Measurements from ENCODE around the gene CD300LG. TPM values are rescaled to one million over a fixed set of nuclear protein-coding genes. Genes with fewer than 3 reads are reported as not detected.
"Not testable (repeated sequence)": the region's sequence is repeated elsewhere in the genome, so short reads cannot be mapped to it uniquely, and the experiment has no call there.

The CD300LG gene
- total and polyA plus RNA-seq, 12 donors: 0.78 to 7.3 (median 2.4) TPM

GRCh38 chr17:43841282-43841681 lies 5.7 kb upstream of the CD300LG start:
- DNase-seq: no peak
- H3K4me1 ChIP-seq (replicated peaks in 1 of 2): peaks cover 0 to 9% of the 10 kb centered on the region in 2 donors
- H3K27me3 ChIP-seq: peaks cover 6% of the 10 kb centered on the region
- H3K27ac ChIP-seq: peak overlapping the region in 1 of 5 donors; percentile 25
- intact Hi-C loops (cut with DNase I): loop anchor here (10.0 kb wide), 2 partner anchors 76 to 146 kb away; no protein-coding TSS in a partner anchor
- WGBS, 4 donors: 50 to 60% (median 51%) methylated on average over 4 of the region's 4 CpGs
- no peak overlapping the region for H3K4me3 ChIP-seq
- H3K9me3 ChIP-seq (replicated peaks in 1 of 3): no peaks in the 10 kb centered on the region
- TF ChIP-seq POLR2A (IDR thresholded peaks at IDR 0.05) (no peak), CTCF (IDR thresholded peaks at IDR 0.05) (no peak)
- H3K36me3 ChIP-seq (replicated peaks in 1 of 2): no peaks in the 10 kb centered on the region

- not testable (repeated sequence) for H3K9me3 ChIP-seq (replicated peaks in 1 of 3); H3K4me1 ChIP-seq (replicated peaks in 1 of 2); DNase-seq; H3K4me3 ChIP-seq; H3K36me3 ChIP-seq (replicated peaks in 1 of 2); H3K27me3 ChIP-seq
- 81 to 83% (median 82%) methylated on average over 31 to 53 of the region's 54 CpGs for WGBS, 4 donors
- H3K27ac ChIP-seq: peak overlapping the region in 1 of 5 donors; percentile 15
- intact Hi-C loops (cut with DNase I): loop anchor here (10.0 kb wide), 2 partner anchors 78 to 148 kb away; no protein-coding TSS in a partner anchor
Observed at GRCh38 chr17:43842091-43842974, 4.6 kb upstream of the CD300LG start.

- intact Hi-C loops (cut with DNase I): loop anchor here (10.0 kb wide), 2 partner anchors 78 to 148 kb away; no protein-coding TSS in a partner anchor
- Histone ChIP-seq H3K27me3 (no peaks in the 10 kb centered on the region), H3K27ac (no peak overlapping the region), H3K4me3 (no peak overlapping the region), H3K4me1 (replicated peaks in 1 of 2) (peaks cover 0 to 9% of the 10 kb centered on the region in 2 donors), H3K36me3 (replicated peaks in 1 of 2) (no peaks in the 10 kb centered on the region), H3K9me3 (replicated peaks in 1 of 3) (no peaks in the 10 kb centered on the region)
- TF ChIP-seq POLR2A (IDR thresholded peaks at IDR 0.05) (no peak), CTCF (IDR thresholded peaks at IDR 0.05) (no peak)
- DNase-seq: no peak
- 63 to 71% (median 63%) methylated on average over 5 to 7 of the region's 7 CpGs for WGBS, 4 donors
Observed at GRCh38 chr17:43842975-43843325, 4.0 kb upstream of the CD300LG start.

- intact Hi-C loops (cut with DNase I): loop anchor here (10.0 kb wide), 2 partner anchors 79 to 149 kb away; no protein-coding TSS in a partner anchor
- Histone ChIP-seq H3K36me3 (replicated peaks in 1 of 2) (no peaks in the 10 kb centered on the region), H3K27me3 (no peaks in the 10 kb centered on the region), H3K4me3 (no peak overlapping the region), H3K4me1 (replicated peaks in 1 of 2) (peaks cover 0 to 9% of the 10 kb centered on the region in 2 donors), H3K27ac (no peak overlapping the region), H3K9me3 (replicated peaks in 1 of 3) (no peaks in the 10 kb centered on the region)
- no peak for TF ChIP-seq CTCF (IDR thresholded peaks at IDR 0.05)
- no peak for TF ChIP-seq POLR2A (IDR thresholded peaks at IDR 0.05)
- no peak for DNase-seq
- WGBS, 4 donors: 75 to 85% (median 81%) methylated on average over 3 to 5 of the region's 5 CpGs
Observed at GRCh38 chr17:43844241-43844640, 2.7 kb upstream of the CD300LG start.

All from adrenal gland (tissue), 12 donors.